ENCODE measurements around the gene FIBCD1.

DNA sequence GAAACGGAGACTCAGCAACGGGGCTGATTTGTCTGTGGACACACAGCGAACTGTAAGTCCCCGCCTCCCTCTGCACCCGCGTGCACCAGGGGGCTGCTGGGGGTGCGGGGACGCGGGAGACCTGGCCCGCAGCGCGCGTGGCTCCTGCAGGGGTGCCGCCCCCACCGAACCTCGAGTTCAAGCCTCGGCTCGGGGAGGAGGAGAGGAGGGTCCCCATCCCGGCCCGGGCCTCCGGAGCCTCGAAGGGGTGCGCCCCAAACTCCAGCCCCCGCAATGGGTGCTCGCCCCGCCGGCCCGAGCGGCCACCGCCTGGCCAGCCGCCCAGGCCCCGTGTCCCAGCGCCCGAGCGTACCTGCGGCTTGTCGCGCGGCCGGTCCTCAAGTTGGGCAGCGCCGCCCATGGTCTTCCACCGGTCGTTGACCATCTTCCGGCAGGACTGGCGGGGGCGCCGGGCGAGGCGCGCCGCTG lies 829 bp downstream of the FIBCD1 start:
- TF ChIP-seq, protein P1, sequence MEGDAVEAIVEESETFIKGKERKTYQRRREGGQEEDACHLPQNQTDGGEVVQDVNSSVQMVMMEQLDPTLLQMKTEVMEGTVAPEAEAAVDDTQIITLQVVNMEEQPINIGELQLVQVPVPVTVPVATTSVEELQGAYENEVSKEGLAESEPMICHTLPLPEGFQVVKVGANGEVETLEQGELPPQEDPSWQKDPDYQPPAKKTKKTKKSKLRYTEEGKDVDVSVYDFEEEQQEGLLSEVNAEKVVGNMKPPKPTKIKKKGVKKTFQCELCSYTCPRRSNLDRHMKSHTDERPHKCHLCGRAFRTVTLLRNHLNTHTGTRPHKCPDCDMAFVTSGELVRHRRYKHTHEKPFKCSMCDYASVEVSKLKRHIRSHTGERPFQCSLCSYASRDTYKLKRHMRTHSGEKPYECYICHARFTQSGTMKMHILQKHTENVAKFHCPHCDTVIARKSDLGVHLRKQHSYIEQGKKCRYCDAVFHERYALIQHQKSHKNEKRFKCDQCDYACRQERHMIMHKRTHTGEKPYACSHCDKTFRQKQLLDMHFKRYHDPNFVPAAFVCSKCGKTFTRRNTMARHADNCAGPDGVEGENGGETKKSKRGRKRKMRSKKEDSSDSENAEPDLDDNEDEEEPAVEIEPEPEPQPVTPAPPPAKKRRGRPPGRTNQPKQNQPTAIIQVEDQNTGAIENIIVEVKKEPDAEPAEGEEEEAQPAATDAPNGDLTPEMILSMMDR (optimal IDR thresholded peaks at IDR 0.05 in 1 of 3, IDR thresholded peaks at IDR 0.05 in 1 of 3, conservative IDR thresholded peaks at IDR 0.05 in 1 of 3; ENCODE audit: extremely low read depth in 1 of 3, insufficient read depth in 2 of 3, low read length in 3 of 3), result no peak
- TF ChIP-seq EZH2 (IDR thresholded peaks at IDR 0.05; ENCODE audit: low read length), result no peak

All from keratinocyte (primary cell).